Measurements from ENCODE around the gene ELMO3. TPM values are rescaled to one million over a fixed set of nuclear protein-coding genes. Genes with fewer than 3 reads are reported as not detected.

Gene ELMO3
- total RNA-seq, 1 donor from 2014 or later = 1.7 TPM

DNA sequence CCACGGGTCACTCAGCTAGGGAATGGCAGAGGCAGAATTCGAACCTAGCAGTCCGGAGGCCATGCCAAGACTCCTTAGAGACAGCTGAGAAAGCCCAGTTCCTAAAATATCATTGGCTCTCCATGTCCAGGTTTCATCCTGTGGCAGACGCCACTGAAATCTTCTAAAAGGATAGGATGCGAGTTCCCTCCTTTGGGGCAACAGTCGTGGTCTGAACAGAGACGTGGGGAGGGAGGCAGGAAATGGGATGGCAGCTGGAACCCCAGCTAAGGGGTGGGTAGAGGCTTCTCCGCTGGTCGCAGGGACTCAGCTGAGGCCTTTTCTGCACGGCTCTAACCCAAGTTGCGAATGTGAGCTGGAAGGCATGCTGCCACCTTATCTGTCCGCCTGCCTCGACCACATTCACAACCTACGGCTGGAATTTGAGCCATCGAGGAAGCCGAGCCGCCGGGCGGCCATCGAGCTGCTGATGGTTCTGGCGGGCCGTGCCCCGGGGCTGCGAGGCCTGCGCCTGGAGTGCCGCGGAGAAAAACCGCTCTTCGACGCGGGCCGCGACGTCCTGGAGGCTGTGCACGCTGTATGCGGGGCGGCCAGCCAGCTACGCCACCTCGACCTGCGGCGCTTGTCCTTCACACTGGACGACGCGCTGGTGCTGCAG is 36.3 kb upstream of the ELMO3 start:
- H3K27me3 Mint-ChIP-seq (ENCODE audit: unreplicated experiment) = peaks cover 29% of the 10 kb centered on the region
- peaks cover 39% of the 10 kb centered on the region for H3K4me1 Mint-ChIP-seq (ENCODE audit: unreplicated experiment)
- H3K4me3 Mint-ChIP-seq (ENCODE audit: unreplicated experiment) = peak overlapping the region; percentile 54
- H3K9me3 Mint-ChIP-seq (ENCODE audit: unreplicated experiment) = no peaks in the 10 kb centered on the region
- DNase-seq (ENCODE audit: extremely low spot score, unreplicated experiment) = no peak
- peaks cover 2% of the 10 kb centered on the region for H3K36me3 Mint-ChIP-seq (ENCODE audit: unreplicated experiment)
- TF ChIP-seq, protein P1, sequence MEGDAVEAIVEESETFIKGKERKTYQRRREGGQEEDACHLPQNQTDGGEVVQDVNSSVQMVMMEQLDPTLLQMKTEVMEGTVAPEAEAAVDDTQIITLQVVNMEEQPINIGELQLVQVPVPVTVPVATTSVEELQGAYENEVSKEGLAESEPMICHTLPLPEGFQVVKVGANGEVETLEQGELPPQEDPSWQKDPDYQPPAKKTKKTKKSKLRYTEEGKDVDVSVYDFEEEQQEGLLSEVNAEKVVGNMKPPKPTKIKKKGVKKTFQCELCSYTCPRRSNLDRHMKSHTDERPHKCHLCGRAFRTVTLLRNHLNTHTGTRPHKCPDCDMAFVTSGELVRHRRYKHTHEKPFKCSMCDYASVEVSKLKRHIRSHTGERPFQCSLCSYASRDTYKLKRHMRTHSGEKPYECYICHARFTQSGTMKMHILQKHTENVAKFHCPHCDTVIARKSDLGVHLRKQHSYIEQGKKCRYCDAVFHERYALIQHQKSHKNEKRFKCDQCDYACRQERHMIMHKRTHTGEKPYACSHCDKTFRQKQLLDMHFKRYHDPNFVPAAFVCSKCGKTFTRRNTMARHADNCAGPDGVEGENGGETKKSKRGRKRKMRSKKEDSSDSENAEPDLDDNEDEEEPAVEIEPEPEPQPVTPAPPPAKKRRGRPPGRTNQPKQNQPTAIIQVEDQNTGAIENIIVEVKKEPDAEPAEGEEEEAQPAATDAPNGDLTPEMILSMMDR (IDR thresholded peaks at IDR 0.05) = no peak
- no peak overlapping the region for H3K27ac Mint-ChIP-seq (ENCODE audit: unreplicated experiment)

DNA sequence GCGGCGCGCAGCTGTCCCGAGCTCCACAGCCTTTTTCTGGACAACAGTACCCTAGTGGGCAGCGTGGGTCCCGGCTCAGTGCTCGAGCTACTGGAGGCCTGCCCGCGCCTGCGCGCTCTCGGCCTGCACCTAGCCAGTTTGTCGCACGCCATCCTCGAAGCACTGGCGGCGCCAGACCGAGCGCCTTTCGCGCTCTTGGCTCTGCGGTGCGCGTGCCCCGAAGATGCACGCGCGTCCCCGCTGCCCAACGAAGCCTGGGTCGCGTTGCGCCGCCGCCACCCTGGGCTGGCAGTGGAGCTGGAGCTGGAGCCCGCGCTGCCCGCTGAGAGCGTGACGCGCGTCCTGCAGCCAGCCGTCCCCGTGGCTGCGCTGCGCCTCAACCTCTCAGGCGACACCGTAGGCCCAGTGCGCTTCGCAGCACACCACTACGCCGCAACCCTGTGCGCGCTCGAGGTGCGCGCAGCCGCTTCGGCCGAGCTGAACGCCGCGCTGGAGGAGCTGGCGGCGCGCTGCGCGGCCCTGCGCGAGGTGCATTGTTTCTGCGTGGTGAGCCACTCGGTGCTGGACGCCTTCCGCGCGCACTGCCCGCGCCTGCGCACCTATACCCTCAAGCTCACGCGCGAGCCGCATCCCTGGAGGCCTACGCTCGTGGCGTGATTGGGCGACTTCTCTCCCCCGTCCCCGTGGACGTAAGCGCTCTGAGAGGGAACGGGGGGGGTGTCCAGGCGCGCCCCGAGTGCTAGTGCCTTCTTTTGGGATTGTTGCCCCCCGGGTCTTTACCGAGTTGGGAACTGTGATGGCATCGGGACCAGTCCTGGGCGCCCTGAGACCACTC is 35.5 kb upstream of the ELMO3 start:
- H3K36me3 Mint-ChIP-seq (ENCODE audit: unreplicated experiment) = peaks cover 2% of the 10 kb centered on the region
- peaks cover 29% of the 10 kb centered on the region for H3K27me3 Mint-ChIP-seq (ENCODE audit: unreplicated experiment)
- TF ChIP-seq, protein P1 (IDR thresholded peaks at IDR 0.05) = no peak
- H3K27ac Mint-ChIP-seq (ENCODE audit: unreplicated experiment) = no peak overlapping the region
- H3K4me3 Mint-ChIP-seq (ENCODE audit: unreplicated experiment) = peak overlapping the region; percentile 52
- no peaks in the 10 kb centered on the region for H3K9me3 Mint-ChIP-seq (ENCODE audit: unreplicated experiment)
- DNase-seq (ENCODE audit: extremely low spot score, unreplicated experiment) = no peak
- peaks cover 39% of the 10 kb centered on the region for H3K4me1 Mint-ChIP-seq (ENCODE audit: unreplicated experiment)

DNA sequence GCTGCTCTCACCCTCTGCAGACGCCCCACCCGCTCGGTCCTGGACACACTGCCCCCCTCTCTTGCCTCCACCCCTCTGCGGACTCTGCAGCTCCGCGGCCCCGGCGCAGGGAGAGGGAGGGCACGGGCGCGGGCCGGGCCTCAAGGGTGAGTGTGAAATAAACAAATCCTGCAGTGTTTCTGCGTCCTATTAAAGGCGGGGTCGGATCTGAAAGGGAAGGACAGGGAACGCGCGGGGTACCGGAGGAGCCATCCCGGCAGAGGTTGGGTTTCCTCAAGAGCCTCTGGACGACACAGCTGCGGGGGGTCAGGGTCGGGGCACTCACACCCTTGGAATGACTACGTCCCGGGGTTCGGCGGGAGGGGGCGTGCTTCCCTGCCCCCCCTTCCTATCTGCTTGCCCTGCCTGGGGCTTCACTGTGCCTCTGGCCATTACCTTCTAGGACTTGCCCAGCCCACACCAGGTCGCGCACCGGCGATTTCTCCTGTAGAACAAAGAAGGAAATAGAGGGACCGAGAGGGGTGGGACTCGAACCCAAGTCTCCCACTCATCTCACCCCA is 34.9 kb upstream of the ELMO3 start:
- no peaks in the 10 kb centered on the region for H3K9me3 Mint-ChIP-seq (ENCODE audit: unreplicated experiment)
- H3K36me3 Mint-ChIP-seq (ENCODE audit: unreplicated experiment) = no peaks in the 10 kb centered on the region
- TF ChIP-seq, protein P1 (IDR thresholded peaks at IDR 0.05) = no peak
- peaks cover 33% of the 10 kb centered on the region for H3K4me1 Mint-ChIP-seq (ENCODE audit: unreplicated experiment)
- H3K27me3 Mint-ChIP-seq (ENCODE audit: unreplicated experiment) = peaks cover 29% of the 10 kb centered on the region
- H3K4me3 Mint-ChIP-seq (ENCODE audit: unreplicated experiment) = peak overlapping the region; percentile 52
- no peak for DNase-seq (ENCODE audit: extremely low spot score, unreplicated experiment)
- H3K27ac Mint-ChIP-seq (ENCODE audit: unreplicated experiment) = no peak overlapping the region

DNA sequence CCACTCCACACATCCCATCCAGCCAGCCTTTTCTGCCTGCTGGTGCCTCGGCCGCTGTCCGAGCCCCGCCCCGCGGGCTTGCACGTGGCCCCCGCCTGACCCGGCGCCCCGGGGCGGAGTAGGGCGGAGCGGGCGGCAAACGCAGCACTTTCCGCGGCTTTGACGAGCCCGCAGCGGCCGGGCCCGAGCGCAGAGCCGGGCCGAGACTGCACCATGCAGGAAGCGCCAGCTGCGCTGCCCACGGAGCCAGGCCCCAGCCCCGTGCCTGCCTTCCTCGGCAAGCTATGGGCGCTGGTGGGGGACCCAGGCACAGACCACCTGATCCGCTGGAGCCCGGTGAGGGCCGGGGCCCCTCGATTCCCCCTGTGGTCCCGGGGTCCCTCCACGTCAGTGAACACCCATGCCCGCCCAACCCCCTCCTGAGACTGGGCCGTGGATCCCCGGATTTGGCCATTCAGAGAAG is 34.3 kb upstream of the ELMO3 start, which contains the start of gene HSF4:
HSF4 (plus strand) TSS at position 147 of the 463 bp plus-strand sequence; CDS start at position 214, 67 bp downstream.
- Mint-ChIP-seq H3K27ac (ENCODE audit: unreplicated experiment) (no peak within 1 kb of the TSS), H3K9me3 (ENCODE audit: unreplicated experiment) (no peaks in the 10 kb centered on the region), H3K27me3 (ENCODE audit: unreplicated experiment) (peaks cover 29% of the 10 kb centered on the region), H3K36me3 (ENCODE audit: unreplicated experiment) (no peaks in the 10 kb centered on the region), H3K4me1 (ENCODE audit: unreplicated experiment) (peaks cover 33% of the 10 kb centered on the region), H3K4me3 (ENCODE audit: unreplicated experiment) (peak within 1 kb of the TSS; percentile 52)
- no peak for DNase-seq (ENCODE audit: extremely low spot score, unreplicated experiment)
- TF ChIP-seq, protein P1 (IDR thresholded peaks at IDR 0.05) = no peak

Data from osteocyte (in vitro differentiated cells).